GM23338 (cell line): Measurements from ENCODE around the gene OR10P1. TPM values are rescaled to one million over a fixed set of nuclear protein-coding genes. Genes with fewer than 3 reads are reported as not detected.

Source experiments
- ATAC-seq: fragments of 200-7000 bp; cut with Tn5 transposase; 3 replicates; pipeline ENCODE4 v1.9.1; 2020
- DNase-seq: peaks from one replicate; pipeline ENCODE4 v3.0.0-alpha.2; 2015; ENCODE audit warnings: low spot score
- H2AFZ ChIP-seq: fragments of 200-600 bp; sonication (generic); 2 replicates; pipeline ENCODE4 v1.8.0; 2016; ENCODE audit warnings: antibody characterized with exemption, mild to moderate bottlenecking, moderate library complexity
- H3F3A ChIP-seq: fragments of 200-600 bp; sonication (generic); replicated peaks from 2 replicates; pipeline ENCODE4 v1.8.0; 2017; ENCODE audit warnings: antibody characterized with exemption, mixed run types, low read depth
- H3K27ac ChIP-seq: fragments of 200-600 bp; sonication (generic); 2 replicates; pipeline ENCODE4 v1.6.1; 2016; ENCODE audit warnings: low read depth
- H3K27me3 ChIP-seq: fragments of 200-600 bp; sonication (generic); 2 replicates; pipeline ENCODE4 v1.8.0; 2016; ENCODE audit warnings: mild to moderate bottlenecking, mixed run types, moderate library complexity; ENCODE audit not compliant: insufficient read depth
- H3K36me3 ChIP-seq: fragments of 200-600 bp; sonication (generic); 2 replicates; pipeline ENCODE4 v1.8.0; 2016; ENCODE audit warnings: mild to moderate bottlenecking; ENCODE audit not compliant: insufficient read depth
- H3K4me1 ChIP-seq: fragments of 200-600 bp; sonication (generic); 2 replicates; pipeline ENCODE4 v1.8.0; 2016; ENCODE audit warnings: mild to moderate bottlenecking, moderate library complexity; ENCODE audit not compliant: insufficient read depth
- H3K4me2 ChIP-seq: fragments of 200-600 bp; sonication (generic); 2 replicates; pipeline ENCODE4 v1.7.1; 2017; ENCODE audit warnings: mixed run types
- H3K4me3 ChIP-seq: fragments of 200-600 bp; sonication (generic); 2 replicates; pipeline ENCODE4 v1.6.1; 2016; ENCODE audit warnings: mixed run types
- H3K79me2 ChIP-seq: fragments of 200-600 bp; sonication (generic); replicated peaks from 2 replicates; pipeline ENCODE4 v1.8.0; 2017; ENCODE audit warnings: mild to moderate bottlenecking; ENCODE audit not compliant: insufficient read depth
- H3K9me2 ChIP-seq: fragments of 200-600 bp; sonication (generic); 2 replicates; pipeline ENCODE4 v1.8.0; 2017; ENCODE audit not compliant: insufficient read depth
- H4K20me1 ChIP-seq: fragments of 200-600 bp; sonication (generic); replicated peaks from 2 replicates; pipeline ENCODE4 v1.8.0; 2017; ENCODE audit warnings: mild to moderate bottlenecking; ENCODE audit not compliant: insufficient read depth
- H3K27ac Mint-ChIP-seq: 2 replicates; pipeline ENCODE4 v1.8.0; 2020; ENCODE audit warnings: inconsistent platforms, mild to moderate bottlenecking, moderate library complexity, mixed read lengths
- H3K27me3 Mint-ChIP-seq: 3 replicates; pipeline ENCODE4 v1.8.0; 2022; ENCODE audit warnings: low read depth, mild to moderate bottlenecking, moderate library complexity, mixed read lengths, inconsistent platforms; ENCODE audit not compliant: insufficient read depth, poor library complexity
- H3K36me3 Mint-ChIP-seq: 3 replicates; pipeline ENCODE4 v1.8.0; 2021; ENCODE audit warnings: low read depth, mild to moderate bottlenecking, inconsistent platforms, moderate library complexity, mixed read lengths
- H3K4me1 Mint-ChIP-seq: 3 replicates; pipeline ENCODE4 v1.8.0; 2020; ENCODE audit warnings: mild to moderate bottlenecking, inconsistent platforms, mixed read lengths
- H3K4me3 Mint-ChIP-seq: 3 replicates; pipeline ENCODE4 v1.8.0; 2021; ENCODE audit warnings: moderate library complexity, mild to moderate bottlenecking, inconsistent platforms, mixed read lengths
- H3K9me3 Mint-ChIP-seq: 3 replicates; pipeline ENCODE4 v1.8.0; 2020; ENCODE audit warnings: moderate library complexity, mild to moderate bottlenecking, inconsistent platforms, mixed read lengths
- CREB1 ChIP-seq: fragments of 250-450 bp; sonication (Bioruptor Pico); IDR thresholded peaks from 2 replicates; pipeline ENCODE4 v1.5.0; 2020; ENCODE audit warnings: low read depth, mild to moderate bottlenecking, moderate library complexity
- EZH2 ChIP-seq: fragments of 200-600 bp; sonication (generic); IDR thresholded peaks from one replicate; pipeline ENCODE4 v1.8.0; 2017; ENCODE audit warnings: antibody characterized with exemption, mild to moderate bottlenecking, low read depth; ENCODE audit not compliant: unreplicated experiment
- EZH2phosphoT487 ChIP-seq: fragments of 200-600 bp; sonication (generic); IDR thresholded peaks from one replicate; pipeline ENCODE4 v1.8.1; 2018; ENCODE audit warnings: antibody characterized with exemption; ENCODE audit not compliant: unreplicated experiment
- JUNB ChIP-seq: IDR thresholded peaks from one replicate; pipeline ENCODE4 v1.6.1; 2016; ENCODE audit warnings: antibody characterized with exemption; ENCODE audit not compliant: unreplicated experiment
- NANOG ChIP-seq: IDR thresholded peaks from 2 replicates; pipeline ENCODE4 v1.6.1; 2016; ENCODE audit warnings: antibody characterized with exemption, borderline replicate concordance
- POLR2AphosphoS5 ChIP-seq: IDR thresholded peaks from 2 replicates; pipeline ENCODE4 v1.6.1; 2016; ENCODE audit warnings: antibody characterized with exemption, low read depth
- STAT1 ChIP-seq: IDR thresholded peaks from one replicate; pipeline ENCODE4 v1.6.1; 2016; ENCODE audit warnings: antibody characterized with exemption; ENCODE audit not compliant: unreplicated experiment
- ZNF114 ChIP-seq: fragments of 250-450 bp; sonication (Bioruptor Pico); IDR thresholded peaks from 2 replicates; pipeline ENCODE4 v1.5.0; 2020; ENCODE audit warnings: mild to moderate bottlenecking, moderate library complexity
- ZNF331 ChIP-seq: fragments of 250-450 bp; sonication (Bioruptor Pico); IDR thresholded peaks from 2 replicates; pipeline ENCODE4 v1.5.0; 2020; ENCODE audit warnings: low read depth, mild to moderate bottlenecking, moderate library complexity
- polyA plus RNA-seq: library from polyadenylated mRNA; unstranded; fragments of >200 nt; fragmentation: Nextera tagmentation; extraction: Ambion mirVana; gene quantifications from 2 replicates; pipeline ENCODE4 v1.2.1, GENCODE V29; 2016
- total RNA-seq: library from RNA; depleted of rRNA; stranded (reverse); fragments of >200 nt; shearing (Covaris generic); gene quantifications from 2 replicates; pipeline ENCODE4 v1.2.3, GENCODE V29; 2014
- TF ChIP-seq, protein P1 (sequence below): IDR thresholded peaks from 2 replicates; pipeline ENCODE4 v1.6.1; 2016; ENCODE audit warnings: antibody characterized with exemption
- TF ChIP-seq, protein P2 (sequence below): IDR thresholded peaks from one replicate; pipeline ENCODE4 v1.6.1; 2018; ENCODE audit warnings: antibody characterized with exemption; ENCODE audit not compliant: unreplicated experiment
- TF ChIP-seq, protein P3 (sequence below): fragments of 250-450 bp; sonication (Bioruptor Pico); IDR thresholded peaks from 2 replicates; pipeline ENCODE4 v1.5.0; 2020; ENCODE audit warnings: mild to moderate bottlenecking, moderate library complexity
- TF ChIP-seq, protein P4 (sequence below), 2 experiments: fragments of 200-600 bp in 1 of 2; sonication (generic) in 1 of 2; conservative IDR thresholded peaks; 2 replicates each; pipeline versions ENCODE4 v1.5.1 to v1.6.1; 2016 to 2017; ENCODE audit warnings: antibody characterized with exemption in 2 of 2, low read depth in 2 of 2, mild to moderate bottlenecking in 2 of 2, moderate library complexity in 1 of 2

OR10P1 gene
- total and polyA plus RNA-seq, 2 experiments from 2014 or later, result not detected

DNA sequence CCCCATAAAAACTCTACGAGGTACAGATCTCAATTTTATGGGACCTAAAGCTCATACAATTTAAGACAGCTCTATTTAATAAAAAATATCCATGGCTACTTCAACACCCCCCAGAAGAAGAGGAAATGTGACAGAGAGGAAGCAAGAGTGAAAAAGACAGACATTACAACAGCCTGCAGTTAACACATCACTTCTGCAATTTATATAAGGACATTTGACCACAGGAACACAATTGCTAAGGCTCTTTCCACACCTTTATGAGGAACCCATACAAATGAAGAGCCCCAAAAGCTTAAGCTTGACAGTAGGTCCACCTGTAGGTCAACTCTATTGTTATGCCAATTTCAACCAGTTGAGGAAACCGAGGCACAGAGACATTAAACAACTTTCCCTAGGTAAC lies 5.6 kb downstream of the OR10P1 start:
- no peaks in the 10 kb centered on the region for H3K4me1 ChIP-seq
- no peaks in the 10 kb centered on the region for H4K20me1 ChIP-seq
- peaks cover 7% of the 10 kb centered on the region; the same call in 1 of the 2 replicates for H3K9me2 ChIP-seq
- no peak overlapping the region for H3K4me3 Mint-ChIP-seq
- H3K4me3 ChIP-seq, result no peak overlapping the region
- H3K4me1 Mint-ChIP-seq, result peaks cover 2% of the 10 kb centered on the region; the same call in 1 of the 3 replicates
- H3K27ac Mint-ChIP-seq, result no peak overlapping the region
- no peaks in the 10 kb centered on the region for H3K36me3 ChIP-seq
- no peak for ATAC-seq
- H3K27me3 Mint-ChIP-seq, result peaks cover 5% of the 10 kb centered on the region
- H3K27me3 ChIP-seq, result no peaks in the 10 kb centered on the region
- H3K36me3 Mint-ChIP-seq, result peaks cover 7% of the 10 kb centered on the region; the same call in 1 of the 3 replicates
- H3K79me2 ChIP-seq, result no peaks in the 10 kb centered on the region
- H3K27ac ChIP-seq, result no peak overlapping the region
- H3K9me3 Mint-ChIP-seq, result peaks cover 12% of the 10 kb centered on the region
- no peak overlapping the region for H3K4me2 ChIP-seq
- peak overlapping the region; percentile 56 for H2AFZ ChIP-seq
- no peak for DNase-seq
- TF ChIP-seq NANOG, result no peak
- no peak for TF ChIP-seq POLR2AphosphoS5
- TF ChIP-seq, protein P1, sequence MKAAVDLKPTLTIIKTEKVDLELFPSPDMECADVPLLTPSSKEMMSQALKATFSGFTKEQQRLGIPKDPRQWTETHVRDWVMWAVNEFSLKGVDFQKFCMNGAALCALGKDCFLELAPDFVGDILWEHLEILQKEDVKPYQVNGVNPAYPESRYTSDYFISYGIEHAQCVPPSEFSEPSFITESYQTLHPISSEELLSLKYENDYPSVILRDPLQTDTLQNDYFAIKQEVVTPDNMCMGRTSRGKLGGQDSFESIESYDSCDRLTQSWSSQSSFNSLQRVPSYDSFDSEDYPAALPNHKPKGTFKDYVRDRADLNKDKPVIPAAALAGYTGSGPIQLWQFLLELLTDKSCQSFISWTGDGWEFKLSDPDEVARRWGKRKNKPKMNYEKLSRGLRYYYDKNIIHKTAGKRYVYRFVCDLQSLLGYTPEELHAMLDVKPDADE, result no peak
- no peak for TF ChIP-seq ZNF331
- TF ChIP-seq, protein P2, sequence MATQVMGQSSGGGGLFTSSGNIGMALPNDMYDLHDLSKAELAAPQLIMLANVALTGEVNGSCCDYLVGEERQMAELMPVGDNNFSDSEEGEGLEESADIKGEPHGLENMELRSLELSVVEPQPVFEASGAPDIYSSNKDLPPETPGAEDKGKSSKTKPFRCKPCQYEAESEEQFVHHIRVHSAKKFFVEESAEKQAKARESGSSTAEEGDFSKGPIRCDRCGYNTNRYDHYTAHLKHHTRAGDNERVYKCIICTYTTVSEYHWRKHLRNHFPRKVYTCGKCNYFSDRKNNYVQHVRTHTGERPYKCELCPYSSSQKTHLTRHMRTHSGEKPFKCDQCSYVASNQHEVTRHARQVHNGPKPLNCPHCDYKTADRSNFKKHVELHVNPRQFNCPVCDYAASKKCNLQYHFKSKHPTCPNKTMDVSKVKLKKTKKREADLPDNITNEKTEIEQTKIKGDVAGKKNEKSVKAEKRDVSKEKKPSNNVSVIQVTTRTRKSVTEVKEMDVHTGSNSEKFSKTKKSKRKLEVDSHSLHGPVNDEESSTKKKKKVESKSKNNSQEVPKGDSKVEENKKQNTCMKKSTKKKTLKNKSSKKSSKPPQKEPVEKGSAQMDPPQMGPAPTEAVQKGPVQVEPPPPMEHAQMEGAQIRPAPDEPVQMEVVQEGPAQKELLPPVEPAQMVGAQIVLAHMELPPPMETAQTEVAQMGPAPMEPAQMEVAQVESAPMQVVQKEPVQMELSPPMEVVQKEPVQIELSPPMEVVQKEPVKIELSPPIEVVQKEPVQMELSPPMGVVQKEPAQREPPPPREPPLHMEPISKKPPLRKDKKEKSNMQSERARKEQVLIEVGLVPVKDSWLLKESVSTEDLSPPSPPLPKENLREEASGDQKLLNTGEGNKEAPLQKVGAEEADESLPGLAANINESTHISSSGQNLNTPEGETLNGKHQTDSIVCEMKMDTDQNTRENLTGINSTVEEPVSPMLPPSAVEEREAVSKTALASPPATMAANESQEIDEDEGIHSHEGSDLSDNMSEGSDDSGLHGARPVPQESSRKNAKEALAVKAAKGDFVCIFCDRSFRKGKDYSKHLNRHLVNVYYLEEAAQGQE, result no peak
- TF ChIP-seq STAT1, result no peak
- TF ChIP-seq, protein P3, sequence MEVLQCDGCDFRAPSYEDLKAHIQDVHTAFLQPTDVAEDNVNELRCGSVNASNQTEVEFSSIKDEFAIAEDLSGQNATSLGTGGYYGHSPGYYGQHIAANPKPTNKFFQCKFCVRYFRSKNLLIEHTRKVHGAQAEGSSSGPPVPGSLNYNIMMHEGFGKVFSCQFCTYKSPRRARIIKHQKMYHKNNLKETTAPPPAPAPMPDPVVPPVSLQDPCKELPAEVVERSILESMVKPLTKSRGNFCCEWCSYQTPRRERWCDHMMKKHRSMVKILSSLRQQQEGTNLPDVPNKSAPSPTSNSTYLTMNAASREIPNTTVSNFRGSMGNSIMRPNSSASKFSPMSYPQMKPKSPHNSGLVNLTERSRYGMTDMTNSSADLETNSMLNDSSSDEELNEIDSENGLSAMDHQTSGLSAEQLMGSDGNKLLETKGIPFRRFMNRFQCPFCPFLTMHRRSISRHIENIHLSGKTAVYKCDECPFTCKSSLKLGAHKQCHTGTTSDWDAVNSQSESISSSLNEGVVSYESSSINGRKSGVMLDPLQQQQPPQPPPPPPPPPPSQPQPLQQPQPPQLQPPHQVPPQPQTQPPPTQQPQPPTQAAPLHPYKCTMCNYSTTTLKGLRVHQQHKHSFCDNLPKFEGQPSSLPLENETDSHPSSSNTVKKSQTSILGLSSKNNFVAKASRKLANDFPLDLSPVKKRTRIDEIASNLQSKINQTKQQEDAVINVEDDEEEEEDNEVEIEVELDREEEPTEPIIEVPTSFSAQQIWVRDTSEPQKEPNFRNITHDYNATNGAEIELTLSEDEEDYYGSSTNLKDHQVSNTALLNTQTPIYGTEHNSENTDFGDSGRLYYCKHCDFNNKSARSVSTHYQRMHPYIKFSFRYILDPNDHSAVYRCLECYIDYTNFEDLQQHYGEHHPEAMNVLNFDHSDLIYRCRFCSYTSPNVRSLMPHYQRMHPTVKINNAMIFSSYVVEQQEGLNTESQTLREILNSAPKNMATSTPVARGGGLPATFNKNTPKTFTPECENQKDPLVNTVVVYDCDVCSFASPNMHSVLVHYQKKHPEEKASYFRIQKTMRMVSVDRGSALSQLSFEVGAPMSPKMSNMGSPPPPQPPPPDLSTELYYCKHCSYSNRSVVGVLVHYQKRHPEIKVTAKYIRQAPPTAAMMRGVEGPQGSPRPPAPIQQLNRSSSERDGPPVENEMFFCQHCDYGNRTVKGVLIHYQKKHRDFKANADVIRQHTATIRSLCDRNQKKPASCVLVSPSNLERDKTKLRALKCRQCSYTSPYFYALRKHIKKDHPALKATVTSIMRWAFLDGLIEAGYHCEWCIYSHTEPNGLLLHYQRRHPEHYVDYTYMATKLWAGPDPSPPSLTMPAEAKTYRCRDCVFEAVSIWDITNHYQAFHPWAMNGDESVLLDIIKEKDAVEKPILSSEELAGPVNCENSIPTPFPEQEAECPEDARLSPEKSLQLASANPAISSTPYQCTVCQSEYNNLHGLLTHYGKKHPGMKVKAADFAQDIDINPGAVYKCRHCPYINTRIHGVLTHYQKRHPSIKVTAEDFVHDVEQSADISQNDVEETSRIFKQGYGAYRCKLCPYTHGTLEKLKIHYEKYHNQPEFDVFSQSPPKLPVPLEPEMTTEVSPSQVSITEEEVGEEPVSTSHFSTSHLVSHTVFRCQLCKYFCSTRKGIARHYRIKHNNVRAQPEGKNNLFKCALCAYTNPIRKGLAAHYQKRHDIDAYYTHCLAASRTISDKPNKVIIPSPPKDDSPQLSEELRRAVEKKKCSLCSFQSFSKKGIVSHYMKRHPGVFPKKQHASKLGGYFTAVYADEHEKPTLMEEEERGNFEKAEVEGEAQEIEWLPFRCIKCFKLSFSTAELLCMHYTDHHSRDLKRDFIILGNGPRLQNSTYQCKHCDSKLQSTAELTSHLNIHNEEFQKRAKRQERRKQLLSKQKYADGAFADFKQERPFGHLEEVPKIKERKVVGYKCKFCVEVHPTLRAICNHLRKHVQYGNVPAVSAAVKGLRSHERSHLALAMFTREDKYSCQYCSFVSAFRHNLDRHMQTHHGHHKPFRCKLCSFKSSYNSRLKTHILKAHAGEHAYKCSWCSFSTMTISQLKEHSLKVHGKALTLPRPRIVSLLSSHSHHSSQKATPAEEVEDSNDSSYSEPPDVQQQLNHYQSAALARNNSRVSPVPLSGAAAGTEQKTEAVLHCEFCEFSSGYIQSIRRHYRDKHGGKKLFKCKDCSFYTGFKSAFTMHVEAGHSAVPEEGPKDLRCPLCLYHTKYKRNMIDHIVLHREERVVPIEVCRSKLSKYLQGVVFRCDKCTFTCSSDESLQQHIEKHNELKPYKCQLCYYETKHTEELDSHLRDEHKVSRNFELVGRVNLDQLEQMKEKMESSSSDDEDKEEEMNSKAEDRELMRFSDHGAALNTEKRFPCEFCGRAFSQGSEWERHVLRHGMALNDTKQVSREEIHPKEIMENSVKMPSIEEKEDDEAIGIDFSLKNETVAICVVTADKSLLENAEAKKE (CRISPR knock-in tag), result no peak
- TF ChIP-seq JUNB, result no peak
- TF ChIP-seq, protein P4, sequence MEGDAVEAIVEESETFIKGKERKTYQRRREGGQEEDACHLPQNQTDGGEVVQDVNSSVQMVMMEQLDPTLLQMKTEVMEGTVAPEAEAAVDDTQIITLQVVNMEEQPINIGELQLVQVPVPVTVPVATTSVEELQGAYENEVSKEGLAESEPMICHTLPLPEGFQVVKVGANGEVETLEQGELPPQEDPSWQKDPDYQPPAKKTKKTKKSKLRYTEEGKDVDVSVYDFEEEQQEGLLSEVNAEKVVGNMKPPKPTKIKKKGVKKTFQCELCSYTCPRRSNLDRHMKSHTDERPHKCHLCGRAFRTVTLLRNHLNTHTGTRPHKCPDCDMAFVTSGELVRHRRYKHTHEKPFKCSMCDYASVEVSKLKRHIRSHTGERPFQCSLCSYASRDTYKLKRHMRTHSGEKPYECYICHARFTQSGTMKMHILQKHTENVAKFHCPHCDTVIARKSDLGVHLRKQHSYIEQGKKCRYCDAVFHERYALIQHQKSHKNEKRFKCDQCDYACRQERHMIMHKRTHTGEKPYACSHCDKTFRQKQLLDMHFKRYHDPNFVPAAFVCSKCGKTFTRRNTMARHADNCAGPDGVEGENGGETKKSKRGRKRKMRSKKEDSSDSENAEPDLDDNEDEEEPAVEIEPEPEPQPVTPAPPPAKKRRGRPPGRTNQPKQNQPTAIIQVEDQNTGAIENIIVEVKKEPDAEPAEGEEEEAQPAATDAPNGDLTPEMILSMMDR (conservative IDR thresholded peaks at IDR 0.05; ENCODE audit: low read depth in 2 of 2), result no peak
- no peak for TF ChIP-seq CREB1 (CRISPR knock-in tag)
- no peak for TF ChIP-seq ZNF114 (CRISPR knock-in tag)
- TF ChIP-seq EZH2, result no peak
- no peak for TF ChIP-seq EZH2phosphoT487
- H3F3A ChIP-seq, result no peaks in the 10 kb centered on the region
